HG02759 (cell line): ENCODE results near the gene CNGB1.
"Not testable (repeated sequence)": the region's sequence is repeated elsewhere in the genome, so short reads cannot be mapped to it uniquely, and the experiment has no call there.

Experiments
- ATAC-seq: cut with Tn5 transposase; IDR thresholded peaks from one replicate; pipeline ENCODE4 v1.9.1; 2021; ENCODE audit warnings: mild to moderate bottlenecking, moderate library complexity; ENCODE audit not compliant: unreplicated experiment

The CNGB1 gene

DNA sequence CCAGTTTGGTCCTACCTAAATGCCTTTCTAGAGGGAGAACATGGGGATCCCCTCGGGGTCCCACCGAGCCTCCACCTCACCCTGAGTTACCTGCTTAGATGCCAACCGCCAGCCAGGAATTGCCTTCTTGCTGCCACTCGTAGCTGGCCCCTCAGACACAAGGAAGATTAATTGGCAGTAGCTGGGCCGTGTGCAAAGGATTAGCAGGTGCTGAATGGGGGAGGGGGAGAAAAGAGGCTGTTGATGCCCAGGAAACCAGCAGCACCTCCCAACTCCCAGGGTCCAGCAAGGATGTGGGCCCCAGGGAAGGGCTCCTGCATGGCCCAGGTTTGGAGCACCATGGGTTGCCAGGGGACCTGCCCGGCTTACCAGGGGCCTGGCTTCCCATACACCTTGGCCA is at the start of gene CNGB1:
Gene CNGB1 (minus strand): TSS at position 159 of the 400 bp plus-strand sequence. CDS start 3,842 bp downstream, outside the sequence.
- no peak for ATAC-seq

DNA sequence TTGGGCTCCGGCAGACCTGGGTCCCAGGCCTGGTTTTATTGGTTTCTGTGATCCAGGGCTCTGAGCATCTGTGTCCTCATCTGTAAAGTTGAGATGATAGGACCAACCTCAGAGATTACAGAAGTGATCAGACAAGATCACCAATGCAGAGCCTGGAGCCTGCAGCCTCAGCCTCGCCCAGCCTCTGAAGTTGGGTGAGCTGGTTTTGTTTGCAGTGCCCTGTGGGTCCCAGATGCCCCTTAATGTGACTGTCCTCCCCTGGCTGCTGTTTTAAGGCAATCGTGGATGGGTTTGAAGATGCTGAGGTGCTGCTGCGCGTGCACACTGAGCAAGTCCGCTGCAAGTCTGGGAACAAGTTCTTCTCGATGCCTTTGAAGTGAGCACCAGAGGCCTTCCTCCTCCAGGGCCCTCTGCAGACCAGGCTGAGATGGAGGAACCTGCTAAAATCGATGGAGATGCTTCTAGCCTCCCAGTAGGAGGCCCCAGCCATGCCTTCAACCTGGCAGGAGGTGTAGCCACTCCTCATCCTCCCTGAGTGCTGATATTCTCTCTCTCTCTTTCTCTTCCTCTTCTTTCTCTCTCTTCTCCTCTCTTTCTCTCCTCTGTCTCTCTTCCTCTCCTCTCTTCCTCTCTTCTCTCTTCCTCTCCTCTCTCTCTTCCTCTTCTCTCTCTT is 49.1 kb upstream of the CNGB1 start:
- no peak for ATAC-seq

- ATAC-seq = no peak
Measured at GRCh38 chr16:58018803-58019202, 47.9 kb upstream of the CNGB1 start.

GRCh38 chr16:58016840-58017446 is 46.0 kb upstream of the CNGB1 start:
- ATAC-seq = no peak

DNA sequence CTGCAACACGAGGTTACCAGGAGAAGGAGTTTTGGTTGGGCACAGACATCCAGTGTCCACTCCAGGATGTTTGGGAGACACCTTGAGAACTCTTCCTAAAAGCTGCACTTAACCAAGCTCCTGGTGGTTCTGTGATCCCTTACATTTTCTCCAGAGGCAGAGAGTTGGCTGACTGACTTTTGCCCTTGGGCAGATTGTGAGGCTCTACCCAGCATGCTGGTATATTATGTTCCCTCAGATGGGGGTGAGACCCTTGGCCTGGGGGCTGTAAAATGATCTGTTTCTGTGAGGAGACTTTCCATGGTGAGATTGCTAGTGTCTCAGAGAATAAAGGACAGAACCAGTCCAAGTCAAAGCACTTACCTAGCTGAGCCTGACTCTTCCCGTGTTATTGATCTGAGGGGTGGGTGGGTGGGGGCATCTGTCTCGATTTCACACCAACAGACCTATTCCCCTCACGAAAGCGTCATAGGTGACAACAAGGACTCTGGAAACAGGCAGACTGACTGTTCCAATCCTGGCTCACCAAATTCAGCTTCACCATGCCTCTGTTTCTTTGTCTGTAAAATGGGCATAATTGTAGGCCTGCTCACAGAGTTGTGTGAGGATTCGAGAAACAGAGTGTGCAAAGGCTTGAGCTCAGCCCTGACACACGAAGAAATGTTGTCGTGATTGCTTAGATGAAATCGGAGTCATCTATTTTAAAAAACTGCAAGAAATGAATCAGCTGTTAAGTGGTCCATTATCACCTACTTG is 42.5 kb upstream of the CNGB1 start:
- no peak for ATAC-seq

DNA sequence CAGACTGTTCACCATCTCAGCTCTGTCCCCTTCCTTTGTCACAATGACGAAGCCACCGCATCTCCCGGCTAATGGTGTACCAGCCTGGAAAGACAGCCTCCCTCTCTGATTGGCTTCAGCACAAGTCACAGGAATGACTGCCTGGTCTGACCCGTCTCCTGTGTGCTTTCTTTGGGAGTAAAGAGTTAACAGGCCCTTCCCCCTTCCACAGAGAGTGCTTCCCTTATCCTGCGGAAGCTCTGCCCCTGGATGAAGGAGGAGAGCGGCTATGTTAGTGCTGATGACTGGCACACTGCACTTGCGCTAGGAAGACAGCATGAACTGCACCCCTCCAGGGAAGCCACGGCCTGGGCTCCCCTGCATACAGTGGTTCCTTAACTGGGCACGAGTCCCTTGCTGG is 41.6 kb upstream of the CNGB1 start:
- ATAC-seq = no peak

- ATAC-seq = no peak
Measured at GRCh38 chr16:58011652-58012051, 40.7 kb upstream of the CNGB1 start.

- ATAC-seq = no peak
Measured at GRCh38 chr16:58010886-58011285, 40.0 kb upstream of the CNGB1 start.

GRCh38 chr16:58009856-58010416 is 39.0 kb upstream of the CNGB1 start:
- no peak for ATAC-seq

GRCh38 chr16:58004736-58005135 is 33.8 kb upstream of the CNGB1 start:
- not testable (repeated sequence) for ATAC-seq

- ATAC-seq = no peak
Measured at GRCh38 chr16:58002936-58003335, 32.0 kb upstream of the CNGB1 start.

DNA sequence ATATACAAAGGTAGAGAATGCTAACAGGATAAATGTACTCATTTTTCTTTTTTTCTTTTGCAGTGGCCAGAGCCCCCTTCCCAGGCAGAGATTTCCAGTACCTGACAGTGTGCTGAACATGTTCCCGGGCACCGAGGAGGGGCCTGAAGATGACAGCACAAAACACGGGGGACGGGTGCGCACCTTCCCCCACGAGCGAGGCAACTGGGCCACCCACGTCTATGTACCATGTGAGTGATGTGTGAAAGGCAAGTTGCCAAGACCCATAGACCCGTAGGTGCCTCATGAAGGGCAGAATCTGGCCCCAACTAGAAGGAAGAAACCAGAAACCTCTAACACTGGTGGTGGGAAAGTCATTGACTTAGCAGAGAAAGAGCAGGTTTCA is 31.5 kb upstream of the CNGB1 start:
- no peak for ATAC-seq

GRCh38 chr16:58001781-58002415 is 31.0 kb upstream of the CNGB1 start:
- no peak for ATAC-seq

DNA sequence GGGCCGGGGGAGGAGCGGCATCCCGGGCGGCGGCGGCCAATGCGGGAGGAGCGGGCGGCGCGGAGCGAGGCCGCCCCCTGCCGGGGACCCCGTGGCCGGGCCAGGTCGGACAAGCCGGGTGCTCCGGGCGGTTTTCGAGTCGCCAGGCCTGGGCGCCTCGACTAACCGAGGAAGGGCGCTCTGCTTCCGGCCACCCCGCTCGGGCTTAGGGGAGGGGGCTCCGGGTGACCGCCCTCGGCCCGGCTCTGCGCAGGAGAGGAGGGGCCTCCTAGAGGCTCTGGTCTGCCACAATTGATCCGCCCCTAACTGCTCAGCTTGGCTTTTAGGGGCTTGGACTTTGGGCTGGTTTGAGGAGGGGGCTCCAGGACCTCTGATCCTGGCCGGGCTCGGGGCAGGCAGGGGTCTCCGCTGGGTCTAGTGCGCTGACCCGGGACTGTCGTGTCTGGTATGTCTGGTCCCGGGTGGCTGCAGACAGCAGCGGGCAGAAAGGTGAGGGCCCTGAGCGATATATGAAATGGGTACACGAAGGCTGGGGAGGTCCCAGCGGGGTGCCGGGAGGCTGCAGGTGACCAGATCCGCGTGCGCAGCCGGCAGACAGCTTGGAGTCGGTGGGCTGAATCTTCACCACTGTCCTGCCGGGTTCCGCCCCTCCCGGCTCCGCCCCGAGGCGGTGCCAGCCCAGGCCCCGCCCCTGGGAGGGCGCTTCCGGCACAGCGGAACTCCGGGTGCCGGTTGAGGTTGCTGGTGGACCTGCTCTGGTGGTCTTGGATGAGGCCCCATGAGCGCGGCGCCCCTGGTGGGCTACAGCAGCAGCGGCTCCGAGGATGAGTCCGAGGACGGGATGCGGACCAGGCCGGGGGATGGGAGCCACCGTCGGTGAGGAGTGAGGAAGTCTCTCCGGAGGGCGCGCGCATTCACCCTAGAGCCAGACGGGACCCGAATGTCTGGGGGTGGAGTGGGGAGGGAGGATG is 30.1 kb upstream of the CNGB1 start, which contains the start of gene USB1:
Gene USB1 (plus strand): TSS at position 702 of the 971 bp plus-strand sequence. CDS start 77 bp downstream, at position 779.
- ATAC-seq = peak; percentile 83

GRCh38 chr16:57999971-58000705 is 29.2 kb upstream of the CNGB1 start, which contains the start of gene ZNF319:
Gene ZNF319 (minus strand): TSS chr16:58000672. CDS start chr16:57998265, 2,407 bp downstream.
- peak; percentile 20 for ATAC-seq

GRCh38 chr16:57999366-57999970 is 28.5 kb upstream of the CNGB1 start:
- no peak for ATAC-seq

- ATAC-seq = no peak
Measured at GRCh38 chr16:57998992-57999365, 28.1 kb upstream of the CNGB1 start.

DNA sequence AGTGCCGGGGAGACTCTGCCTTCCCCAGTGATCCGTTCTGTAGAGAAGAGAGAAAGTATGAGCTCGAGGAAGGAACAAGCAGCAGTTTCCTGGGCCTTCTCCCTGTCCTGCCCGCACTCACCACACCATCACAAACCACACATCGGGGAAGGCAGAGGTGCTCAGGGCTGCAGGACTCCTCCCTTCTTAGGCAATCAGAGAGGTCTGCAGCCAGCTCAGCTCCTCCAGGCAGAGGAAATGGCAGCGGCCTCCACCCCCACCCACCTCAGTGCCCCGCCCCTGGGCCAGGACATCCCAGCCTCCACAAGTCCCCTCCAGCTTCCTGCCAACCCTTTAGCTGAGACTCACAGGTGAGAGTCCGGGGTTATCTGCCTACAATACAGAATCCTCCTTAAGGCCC is 27.6 kb upstream of the CNGB1 start:
- no peak for ATAC-seq
